HepG2 (cell line): ENCODE measurements around the gene UBALD1. TPM values are rescaled to one million over a fixed set of nuclear protein-coding genes. Genes with fewer than 3 reads are reported as not detected.

Source experiments
- CHD4 ChIP-seq: fragments of 200-600 bp; sonication (generic); IDR thresholded peaks from 2 replicates; pipeline ENCODE4 v1.7.0; 2017; ENCODE audit warnings: mild to moderate bottlenecking, low read length, borderline replicate concordance
- EHMT2 ChIP-seq: fragments of 200-600 bp; sonication (generic); IDR thresholded peaks from 2 replicates; pipeline ENCODE4 v1.7.0; 2017; ENCODE audit warnings: antibody characterized with exemption, low read depth, low read length, borderline replicate concordance
- EZH2 ChIP-seq: conservative IDR thresholded peaks from 2 replicates; pipeline ENCODE4 v1.6.1; 2012; ENCODE audit warnings: mild to moderate bottlenecking, low read depth, low read length, moderate library complexity
- KLF15 ChIP-seq: sonication (generic); formaldehyde crosslinking; IDR thresholded peaks from 2 replicates; pipeline ENCODE4 v1.8.1; 2023; ENCODE audit warnings: borderline replicate concordance, mild to moderate bottlenecking, inconsistent platforms, missing genetic modification reagents, mixed read lengths
- POLR2G ChIP-seq: fragments of 200-400 bp; formaldehyde crosslinking; IDR thresholded peaks from 2 replicates; pipeline ENCODE4 v1.6.1; 2018; ENCODE audit warnings: mild to moderate bottlenecking, low read depth, low read length, moderate library complexity
- RBM22 ChIP-seq: fragments of 200-400 bp; formaldehyde crosslinking; optimal IDR thresholded peaks from 2 replicates; pipeline ENCODE3; 2017; ENCODE audit warnings: mild to moderate bottlenecking, low read length, moderate library complexity
- RFX5 ChIP-seq: IDR thresholded peaks from 2 replicates; pipeline ENCODE4 v1.6.1; 2011; ENCODE audit warnings: low read depth, low read length, improper control_type of control experiment
- SOX13 ChIP-seq, 3 experiments: fragments of 450-650 bp in 1 of 3; sonication (generic) in 1 of 3; formaldehyde crosslinking in 1 of 3; IDR thresholded peaks in 2 of 3; conservative IDR thresholded peaks in 1 of 3; 2 replicates each; pipeline versions ENCODE4 v1.5.0 to v1.6.1; 2016 to 2020; ENCODE audit warnings: antibody characterized with exemption in 1 of 3, mild to moderate bottlenecking in 1 of 3, missing compliant biosample characterization in 1 of 3, missing genetic modification reagents in 1 of 3, moderate library complexity in 1 of 3
- TBP ChIP-seq: sonication (generic); formaldehyde crosslinking; IDR thresholded peaks from 2 replicates; pipeline ENCODE4 v1.5.0; 2020; ENCODE audit warnings: missing genetic modification reagents
- ZMYM2 ChIP-seq: sonication (generic); formaldehyde crosslinking; IDR thresholded peaks from 2 replicates; pipeline ENCODE4 v1.8.0; 2022; ENCODE audit warnings: mild to moderate bottlenecking, missing genetic modification reagents
- ZNF180 ChIP-seq: sonication (generic); formaldehyde crosslinking; IDR thresholded peaks from 2 replicates; pipeline ENCODE4 v1.4.0; 2020; ENCODE audit warnings: low read depth, missing genetic modification reagents, borderline replicate concordance
- ZNF557 ChIP-seq: sonication (generic); formaldehyde crosslinking; IDR thresholded peaks from 2 replicates; pipeline ENCODE4 v1.4.0; 2020; ENCODE audit warnings: missing genetic modification reagents
- ZNF709 ChIP-seq: sonication (generic); formaldehyde crosslinking; IDR thresholded peaks from 2 replicates; pipeline ENCODE4 v1.5.0; 2020; ENCODE audit warnings: mild to moderate bottlenecking, missing genetic modification reagents
- ZNF83 ChIP-seq: sonication (generic); formaldehyde crosslinking; IDR thresholded peaks from 2 replicates; pipeline ENCODE4 v1.4.0; 2020; ENCODE audit warnings: missing genetic modification reagents, mild to moderate bottlenecking, borderline replicate concordance
- ZSCAN9 ChIP-seq: IDR thresholded peaks from 2 replicates; pipeline ENCODE4 v1.6.1; 2016; ENCODE audit warnings: borderline replicate concordance
- polyA plus RNA-seq, 8 experiments: library from polyadenylated mRNA; depleted of rRNA in 3 of 8; stranded (reverse) in 7 of 8; unstranded in 1 of 8; fragments of >200 nt; fragmentation: Illumina TruSeq in 4 of 8; extraction: Trizol in 4 of 8; gene quantifications; 2 replicates each; pipeline versions ENCODE4 v1.2.1 to v1.2.3, GENCODE V29; 2011 to 2016; ENCODE audit warnings: low read depth in 4 of 8, missing spikeins in 1 of 8, mixed read lengths in 1 of 8; ENCODE audit not compliant: insufficient read depth in 1 of 8
- total RNA-seq, 5 experiments: library from RNA; depleted of rRNA; stranded (reverse); fragments of >200 nt; fragmentation: Illumina TruSeq; extraction: Trizol; gene quantifications; 2 replicates each; pipeline ENCODE4 v1.2.3, GENCODE V29; 2016; ENCODE audit warnings: low read depth in 1 of 5
- TF ChIP-seq, protein P1 (sequence below): sonication (generic); formaldehyde crosslinking; IDR thresholded peaks from 2 replicates; pipeline ENCODE4 v1.4.0; 2020; ENCODE audit warnings: missing genetic modification reagents
- TF ChIP-seq, protein P2 (sequence below): sonication (generic); formaldehyde crosslinking; IDR thresholded peaks from 2 replicates; pipeline ENCODE4 v1.5.0; 2020; ENCODE audit warnings: missing genetic modification reagents, mild to moderate bottlenecking, borderline replicate concordance
- TF ChIP-seq, protein P3 (sequence below): sonication (generic); formaldehyde crosslinking; IDR thresholded peaks from 2 replicates; pipeline ENCODE4 v1.4.0; 2020; ENCODE audit warnings: missing genetic modification reagents
- TF ChIP-seq, protein P4 (sequence below): sonication (generic); formaldehyde crosslinking; IDR thresholded peaks from 2 replicates; pipeline ENCODE4 v1.8.1; 2022; ENCODE audit warnings: mild to moderate bottlenecking, missing genetic modification reagents

Gene UBALD1
- total and polyA plus RNA-seq, 2 of the 13 experiments (the other 11 are each of a cell fraction or from before 2014, with no cell fraction given), result 6.8 to 12.3 TPM

DNA sequence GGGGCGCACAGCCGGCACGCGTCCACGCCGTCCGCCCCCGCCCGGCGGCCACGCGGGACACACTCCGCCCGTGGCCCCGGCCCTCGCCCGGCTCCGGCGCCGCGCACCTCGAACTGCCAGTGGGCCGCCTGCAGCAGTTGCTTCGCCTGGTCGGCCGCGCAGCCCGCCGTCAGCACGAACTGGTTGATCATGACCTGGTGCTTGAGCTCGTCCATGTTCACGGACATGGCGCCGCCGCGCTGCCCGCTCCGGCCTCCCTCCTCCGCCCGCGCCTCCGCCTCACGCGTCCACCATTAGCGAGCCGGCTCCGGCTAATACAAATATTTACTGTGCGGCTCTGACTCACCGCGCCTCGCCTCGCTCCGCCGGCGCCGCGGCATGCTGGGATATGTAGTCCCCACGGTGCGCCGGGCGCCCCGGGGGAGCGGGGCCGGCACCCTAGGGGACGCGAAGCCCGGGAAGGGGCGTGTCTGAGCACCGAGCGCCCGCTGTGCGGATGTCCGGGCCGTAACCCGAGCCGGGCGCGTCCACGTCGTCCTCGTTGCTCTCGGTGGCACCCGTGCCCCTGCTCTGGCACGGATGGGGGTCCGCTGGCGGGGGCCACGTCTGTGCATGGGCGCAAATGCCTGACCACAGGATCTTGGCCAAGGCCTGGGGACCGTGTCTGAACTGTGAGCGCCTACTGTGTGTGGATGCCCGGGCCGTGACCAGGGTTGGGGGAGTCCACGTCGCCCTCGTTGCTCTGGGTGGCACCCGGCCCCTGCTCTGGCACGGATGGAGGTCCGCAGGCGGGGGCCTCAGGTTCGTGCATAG, at the start of gene UBALD1 (continued):
- TF ChIP-seq CHD4 (no peak), ZNF557 (CRISPR knock-in tag) (no peak), EZH2 (no peak), RFX5 (no peak), ZNF83 (CRISPR knock-in tag) (0 out of 2 replicates have a peak, but pooled peaks have one; percentile 19), ZMYM2 (CRISPR knock-in tag) (no peak), ZNF180 (CRISPR knock-in tag) (no peak), TBP (CRISPR knock-in tag) (no peak), ZSCAN9 (CRISPR knock-in tag) (no peak; the same call in 1 of the 2 replicates), POLR2G (peak; percentile 93), KLF15 (CRISPR knock-in tag) (no peak), EHMT2 (no peak), ZNF709 (CRISPR knock-in tag) (no peak; the same call in 1 of the 2 replicates), SOX13 (IDR thresholded peaks at IDR 0.05) (no peak; the same call in 1 of the 2 replicates), SOX13 (CRISPR knock-in tag; conservative IDR thresholded peaks at IDR 0.05 in 1 of 2, IDR thresholded peaks at IDR 0.05 in 1 of 2) (peak in 1 of 2 experiments; percentile 31; a peak in 1 of 4 replicates), RBM22 (no peak)
- TF ChIP-seq, protein P1, sequence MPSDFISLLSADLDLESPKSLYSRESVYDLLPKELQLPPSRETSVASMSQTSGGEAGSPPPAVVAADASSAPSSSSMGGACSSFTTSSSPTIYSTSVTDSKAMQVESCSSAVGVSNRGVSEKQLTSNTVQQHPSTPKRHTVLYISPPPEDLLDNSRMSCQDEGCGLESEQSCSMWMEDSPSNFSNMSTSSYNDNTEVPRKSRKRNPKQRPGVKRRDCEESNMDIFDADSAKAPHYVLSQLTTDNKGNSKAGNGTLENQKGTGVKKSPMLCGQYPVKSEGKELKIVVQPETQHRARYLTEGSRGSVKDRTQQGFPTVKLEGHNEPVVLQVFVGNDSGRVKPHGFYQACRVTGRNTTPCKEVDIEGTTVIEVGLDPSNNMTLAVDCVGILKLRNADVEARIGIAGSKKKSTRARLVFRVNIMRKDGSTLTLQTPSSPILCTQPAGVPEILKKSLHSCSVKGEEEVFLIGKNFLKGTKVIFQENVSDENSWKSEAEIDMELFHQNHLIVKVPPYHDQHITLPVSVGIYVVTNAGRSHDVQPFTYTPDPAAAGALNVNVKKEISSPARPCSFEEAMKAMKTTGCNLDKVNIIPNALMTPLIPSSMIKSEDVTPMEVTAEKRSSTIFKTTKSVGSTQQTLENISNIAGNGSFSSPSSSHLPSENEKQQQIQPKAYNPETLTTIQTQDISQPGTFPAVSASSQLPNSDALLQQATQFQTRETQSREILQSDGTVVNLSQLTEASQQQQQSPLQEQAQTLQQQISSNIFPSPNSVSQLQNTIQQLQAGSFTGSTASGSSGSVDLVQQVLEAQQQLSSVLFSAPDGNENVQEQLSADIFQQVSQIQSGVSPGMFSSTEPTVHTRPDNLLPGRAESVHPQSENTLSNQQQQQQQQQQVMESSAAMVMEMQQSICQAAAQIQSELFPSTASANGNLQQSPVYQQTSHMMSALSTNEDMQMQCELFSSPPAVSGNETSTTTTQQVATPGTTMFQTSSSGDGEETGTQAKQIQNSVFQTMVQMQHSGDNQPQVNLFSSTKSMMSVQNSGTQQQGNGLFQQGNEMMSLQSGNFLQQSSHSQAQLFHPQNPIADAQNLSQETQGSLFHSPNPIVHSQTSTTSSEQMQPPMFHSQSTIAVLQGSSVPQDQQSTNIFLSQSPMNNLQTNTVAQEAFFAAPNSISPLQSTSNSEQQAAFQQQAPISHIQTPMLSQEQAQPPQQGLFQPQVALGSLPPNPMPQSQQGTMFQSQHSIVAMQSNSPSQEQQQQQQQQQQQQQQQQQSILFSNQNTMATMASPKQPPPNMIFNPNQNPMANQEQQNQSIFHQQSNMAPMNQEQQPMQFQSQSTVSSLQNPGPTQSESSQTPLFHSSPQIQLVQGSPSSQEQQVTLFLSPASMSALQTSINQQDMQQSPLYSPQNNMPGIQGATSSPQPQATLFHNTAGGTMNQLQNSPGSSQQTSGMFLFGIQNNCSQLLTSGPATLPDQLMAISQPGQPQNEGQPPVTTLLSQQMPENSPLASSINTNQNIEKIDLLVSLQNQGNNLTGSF (CRISPR knock-in tag), result 0 out of 2 replicates have a peak, but pooled peaks have one; percentile 21
- TF ChIP-seq, protein P2, sequence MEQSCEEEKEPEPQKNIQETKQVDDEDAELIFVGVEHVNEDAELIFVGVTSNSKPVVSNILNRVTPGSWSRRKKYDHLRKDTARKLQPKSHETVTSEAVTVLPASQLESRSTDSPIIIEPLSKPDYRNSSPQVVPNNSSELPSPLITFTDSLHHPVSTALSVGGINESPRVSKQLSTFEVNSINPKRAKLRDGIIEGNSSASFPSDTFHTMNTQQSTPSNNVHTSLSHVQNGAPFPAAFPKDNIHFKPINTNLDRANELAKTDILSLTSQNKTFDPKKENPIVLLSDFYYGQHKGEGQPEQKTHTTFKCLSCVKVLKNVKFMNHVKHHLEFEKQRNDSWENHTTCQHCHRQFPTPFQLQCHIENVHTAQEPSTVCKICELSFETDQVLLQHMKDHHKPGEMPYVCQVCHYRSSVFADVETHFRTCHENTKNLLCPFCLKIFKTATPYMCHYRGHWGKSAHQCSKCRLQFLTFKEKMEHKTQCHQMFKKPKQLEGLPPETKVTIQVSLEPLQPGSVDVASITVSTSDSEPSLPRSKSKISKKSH (CRISPR knock-in tag), result no peak
- TF ChIP-seq, protein P3, sequence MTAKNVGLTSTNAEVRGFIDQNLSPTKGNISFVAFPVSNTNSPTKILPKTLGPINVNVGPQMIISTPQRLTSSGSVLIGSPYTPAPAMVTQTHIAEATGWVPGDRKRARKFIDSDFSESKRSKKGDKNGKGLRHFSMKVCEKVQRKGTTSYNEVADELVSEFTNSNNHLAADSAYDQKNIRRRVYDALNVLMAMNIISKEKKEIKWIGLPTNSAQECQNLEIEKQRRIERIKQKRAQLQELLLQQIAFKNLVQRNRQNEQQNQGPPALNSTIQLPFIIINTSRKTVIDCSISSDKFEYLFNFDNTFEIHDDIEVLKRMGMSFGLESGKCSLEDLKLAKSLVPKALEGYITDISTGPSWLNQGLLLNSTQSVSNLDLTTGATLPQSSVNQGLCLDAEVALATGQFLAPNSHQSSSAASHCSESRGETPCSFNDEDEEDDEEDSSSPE, result peak; percentile 85
- TF ChIP-seq, protein P4, sequence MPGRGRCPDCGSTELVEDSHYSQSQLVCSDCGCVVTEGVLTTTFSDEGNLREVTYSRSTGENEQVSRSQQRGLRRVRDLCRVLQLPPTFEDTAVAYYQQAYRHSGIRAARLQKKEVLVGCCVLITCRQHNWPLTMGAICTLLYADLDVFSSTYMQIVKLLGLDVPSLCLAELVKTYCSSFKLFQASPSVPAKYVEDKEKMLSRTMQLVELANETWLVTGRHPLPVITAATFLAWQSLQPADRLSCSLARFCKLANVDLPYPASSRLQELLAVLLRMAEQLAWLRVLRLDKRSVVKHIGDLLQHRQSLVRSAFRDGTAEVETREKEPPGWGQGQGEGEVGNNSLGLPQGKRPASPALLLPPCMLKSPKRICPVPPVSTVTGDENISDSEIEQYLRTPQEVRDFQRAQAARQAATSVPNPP (CRISPR knock-in tag), result no peak; the same call in 1 of the 2 replicates
